Muscle of leg (tissue), 11 donors: ENCODE measurements around the gene SFI1. TPM values are rescaled to one million over a fixed set of nuclear protein-coding genes. Genes with fewer than 3 reads are reported as not detected.
"Not testable (repeated sequence)": the region's sequence is repeated elsewhere in the genome, so short reads cannot be mapped to it uniquely, and the experiment has no call there.

Experiments used
- DNase-seq: peaks from one replicate; pipeline ENCODE4 v3.0.0; 2013
- H3K27ac ChIP-seq: one replicate; pipeline ENCODE4 v1.5.1; 2013; ENCODE audit warnings: mild to moderate bottlenecking, low read length, control low read depth
- H3K27me3 ChIP-seq: one replicate; pipeline ENCODE4 v1.6.1; 2013; ENCODE audit warnings: low read length; ENCODE audit not compliant: control insufficient read depth, insufficient read depth
- H3K36me3 ChIP-seq: one replicate; pipeline ENCODE4 v1.6.1; 2013; ENCODE audit warnings: low read length; ENCODE audit not compliant: control insufficient read depth, insufficient read depth
- H3K4me1 ChIP-seq: one replicate; pipeline ENCODE4 v1.6.1; 2013; ENCODE audit warnings: low read length; ENCODE audit not compliant: control insufficient read depth, insufficient read depth
- H3K4me3 ChIP-seq: one replicate; pipeline ENCODE4 v1.5.1; 2013; ENCODE audit warnings: low read length, control low read depth
- H3K9me3 ChIP-seq: replicated peaks from 2 replicates; pipeline ENCODE4 v1.6.1; 2013; ENCODE audit warnings: low read depth, low read length; ENCODE audit not compliant: control insufficient read depth
- WGBS: methylation state at CpG from one replicate; pipeline ENCODE4 v1.1.5; 2013; ENCODE audit warnings: missing lambda C conversion rate; ENCODE audit not compliant: insufficient coverage; 5-methylcytosine and 5-hydroxymethylcytosine counted together
- polyA plus RNA-seq, 8 donors: library from polyadenylated mRNA; unstranded; fragments of 120-200 nt; gene quantifications; one replicate each; pipeline versions ENCODE4 v1.2.1 to v1.2.3, GENCODE V29; 2013; ENCODE audit warnings: inconsistent platforms in 1 of 8, low replicate concordance in 1 of 8; ENCODE audit not compliant: insufficient read length in 8 of 8, insufficient read depth in 1 of 8
- total RNA-seq: library from RNA; stranded (reverse); fragments of 120-200 nt; gene quantifications from one replicate; pipeline ENCODE4 v1.2.4, GENCODE V29; 2013

Gene SFI1
- total and polyA plus RNA-seq, 9 donors, result 6.3 to 20.1 (median 10.8) TPM

DNA sequence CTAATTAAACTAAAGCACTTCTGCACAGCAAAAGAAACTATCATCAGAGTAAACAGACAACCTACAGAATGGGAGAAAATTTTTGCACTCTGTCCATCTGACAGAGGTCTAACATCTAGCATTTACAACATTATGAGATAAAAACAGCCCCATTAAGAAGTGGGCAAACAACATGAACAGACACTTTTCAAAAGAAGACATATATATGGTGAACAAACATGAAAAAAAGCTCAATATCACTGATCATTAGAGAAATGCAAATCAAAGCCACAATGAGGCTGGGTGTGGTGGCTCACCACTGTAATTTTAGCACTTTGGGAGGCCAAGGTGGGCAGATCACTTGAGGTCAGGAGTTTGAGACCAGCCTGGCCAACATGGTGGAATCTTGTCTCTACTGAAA is 11.2 kb downstream of the SFI1 start:
- not testable (repeated sequence) for H3K27me3 ChIP-seq, DNase-seq

DNA sequence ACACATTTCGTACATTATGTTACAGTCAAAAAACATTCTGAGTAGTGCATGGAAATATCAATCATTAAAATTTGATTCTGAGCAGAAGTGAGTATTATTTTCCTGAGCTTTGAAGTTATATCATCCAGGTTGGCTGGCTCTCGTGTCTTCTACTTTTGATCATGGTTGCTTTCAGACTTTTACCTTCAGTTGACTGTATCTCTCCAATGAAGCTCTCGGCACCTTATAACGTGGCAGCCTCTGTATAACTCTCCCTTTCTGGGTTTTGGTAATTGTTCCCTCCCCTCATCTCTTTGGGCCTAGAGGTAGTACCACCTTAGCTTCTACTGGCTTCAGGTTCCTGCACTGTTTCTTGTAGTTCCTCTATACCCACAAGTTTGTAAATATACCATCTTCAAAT is 12.2 kb downstream of the SFI1 start:
- no peak for DNase-seq
- H3K4me3 ChIP-seq, result no peak overlapping the region
- WGBS, result 100% methylated on average over 2 of the region's 4 CpGs
- H3K4me1 ChIP-seq, result no peaks in the 10 kb centered on the region
- peaks cover 2% of the 10 kb centered on the region for H3K9me3 ChIP-seq
- no peak overlapping the region for H3K27ac ChIP-seq
- H3K36me3 ChIP-seq, result no peaks in the 10 kb centered on the region
- no peaks in the 10 kb centered on the region for H3K27me3 ChIP-seq

More for the DNA sequence above, 11.2 kb downstream of the SFI1 start:
- H3K9me3 ChIP-seq, H3K36me3 ChIP-seq, H3K4me3 ChIP-seq, H3K4me1 ChIP-seq, H3K27ac ChIP-seq: not testable (repeated sequence)

DNA sequence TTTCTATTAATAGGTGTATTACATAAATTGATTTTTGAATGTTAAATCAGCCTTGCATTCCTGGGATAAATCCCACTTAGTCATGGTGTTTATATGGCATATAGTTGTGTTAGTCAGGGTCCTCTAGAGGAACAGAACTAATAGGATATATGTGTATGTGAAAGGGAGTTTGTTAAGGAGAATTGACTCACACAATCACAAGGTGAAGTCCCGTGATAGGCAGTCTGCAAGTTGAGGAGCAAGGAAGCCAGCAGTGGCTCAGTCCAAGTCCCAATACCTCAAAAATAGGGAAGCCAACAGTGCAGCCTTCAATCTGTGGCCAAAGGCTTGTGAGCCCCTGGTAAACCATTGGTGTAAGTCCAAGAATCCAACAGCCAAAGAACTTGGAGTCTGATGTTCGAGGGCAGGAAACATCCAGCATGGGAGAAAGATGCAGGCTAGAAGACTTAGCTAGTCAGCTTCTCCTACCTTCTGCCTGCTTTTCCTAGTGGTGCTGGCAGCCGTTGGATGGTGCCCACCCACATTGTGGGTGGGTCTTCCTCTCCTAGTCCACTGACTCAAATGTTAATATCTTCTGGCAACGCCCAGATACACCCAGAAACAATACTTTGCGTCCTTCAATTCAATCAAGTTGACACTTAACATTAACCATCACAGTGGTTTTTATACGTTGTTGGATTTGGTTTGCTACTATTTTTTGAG is 12.9 kb downstream of the SFI1 start:
- Histone ChIP-seq H3K27ac (no peak overlapping the region), H3K4me1 (no peaks in the 10 kb centered on the region), H3K36me3 (no peaks in the 10 kb centered on the region), H3K4me3 (no peak overlapping the region), H3K9me3 (peaks cover 2% of the 10 kb centered on the region), H3K27me3 (no peaks in the 10 kb centered on the region)
- WGBS, result 86% methylated on average over 1 of the region's 6 CpGs
- no peak for DNase-seq

DNA sequence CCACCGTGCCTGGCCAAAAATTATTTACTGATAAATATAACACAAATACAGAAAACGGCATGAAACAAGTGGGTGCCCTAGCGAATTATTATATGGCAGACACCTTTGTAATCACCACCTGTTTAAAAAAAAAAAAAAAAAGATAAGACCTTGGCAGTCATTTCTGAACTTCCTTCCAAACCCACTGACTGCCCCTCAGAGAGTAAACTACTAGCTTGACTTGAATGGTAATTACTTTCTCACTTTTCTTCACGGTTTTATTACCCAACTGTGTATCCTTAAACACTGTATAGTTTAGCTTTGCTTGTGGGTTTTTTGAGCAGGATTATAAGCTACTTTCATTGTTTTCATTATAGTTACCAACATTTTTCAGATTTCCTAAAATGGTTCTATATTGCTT is 23.7 kb downstream of the SFI1 start:
- Histone ChIP-seq H3K4me3 (no peak overlapping the region), H3K27me3 (no peaks in the 10 kb centered on the region), H3K27ac (no peak overlapping the region), H3K9me3 (no peaks in the 10 kb centered on the region), H3K4me1 (no peaks in the 10 kb centered on the region), H3K36me3 (no peaks in the 10 kb centered on the region)
- WGBS, result no CpG with 5 or more reads among the region's 4 CpGs
- no peak for DNase-seq

GRCh38 chr22:31524132-31524531 is 27.8 kb downstream of the SFI1 start:
- H3K27ac ChIP-seq, H3K4me1 ChIP-seq, DNase-seq, H3K4me3 ChIP-seq, H3K27me3 ChIP-seq, H3K9me3 ChIP-seq, H3K36me3 ChIP-seq: not testable (repeated sequence)
- WGBS, result no CpG with 5 or more reads among the region's 5 CpGs

- no peaks in the 10 kb centered on the region for H3K9me3 ChIP-seq
- no peaks in the 10 kb centered on the region for H3K27me3 ChIP-seq
- H3K4me1 ChIP-seq, result no peaks in the 10 kb centered on the region
- WGBS, result 83% methylated on average over 1 of the region's 7 CpGs
- no peaks in the 10 kb centered on the region for H3K36me3 ChIP-seq
- no peak overlapping the region for H3K4me3 ChIP-seq
- DNase-seq, result no peak
- H3K27ac ChIP-seq, result no peak overlapping the region
Observed at GRCh38 chr22:31526270-31526669, 29.9 kb downstream of the SFI1 start.

GRCh38 chr22:31530823-31531195 is 34.5 kb downstream of the SFI1 start:
- H3K27ac ChIP-seq, result peak overlapping the region; percentile 82
- H3K4me3 ChIP-seq, result no peak overlapping the region
- H3K9me3 ChIP-seq, result no peaks in the 10 kb centered on the region
- no peaks in the 10 kb centered on the region for H3K27me3 ChIP-seq
- WGBS, result no CpG with 5 or more reads among the region's 3 CpGs
- no peaks in the 10 kb centered on the region for H3K36me3 ChIP-seq
- DNase-seq, result peak; percentile 89
- H3K4me1 ChIP-seq, result no peaks in the 10 kb centered on the region

GRCh38 chr22:31532060-31532459 is 35.7 kb downstream of the SFI1 start:
- no peaks in the 10 kb centered on the region for H3K4me1 ChIP-seq
- no peaks in the 10 kb centered on the region for H3K9me3 ChIP-seq
- no peak overlapping the region for H3K4me3 ChIP-seq
- peak; percentile 14 for DNase-seq
- H3K36me3 ChIP-seq, result no peaks in the 10 kb centered on the region
- H3K27me3 ChIP-seq, result no peaks in the 10 kb centered on the region
- WGBS, result no CpG with 5 or more reads among the region's 1 CpG
- no peak overlapping the region for H3K27ac ChIP-seq

GRCh38 chr22:31533374-31533773 is 37.0 kb downstream of the SFI1 start:
- Histone ChIP-seq H3K27me3 (no peaks in the 10 kb centered on the region), H3K27ac (no peak overlapping the region), H3K9me3 (no peaks in the 10 kb centered on the region), H3K4me1 (no peaks in the 10 kb centered on the region), H3K4me3 (no peak overlapping the region), H3K36me3 (no peaks in the 10 kb centered on the region)
- 80% methylated on average over 5 of the region's 5 CpGs for WGBS
- DNase-seq, result no peak

GRCh38 chr22:31537019-31537535 is 40.7 kb downstream of the SFI1 start:
- no peak for DNase-seq
- H3K27me3 ChIP-seq, result no peaks in the 10 kb centered on the region
- no peaks in the 10 kb centered on the region for H3K36me3 ChIP-seq
- no peaks in the 10 kb centered on the region for H3K4me1 ChIP-seq
- no peak overlapping the region for H3K27ac ChIP-seq
- no peaks in the 10 kb centered on the region for H3K9me3 ChIP-seq
- 100% methylated on average over 3 of the region's 8 CpGs for WGBS
- H3K4me3 ChIP-seq, result no peak overlapping the region

DNA sequence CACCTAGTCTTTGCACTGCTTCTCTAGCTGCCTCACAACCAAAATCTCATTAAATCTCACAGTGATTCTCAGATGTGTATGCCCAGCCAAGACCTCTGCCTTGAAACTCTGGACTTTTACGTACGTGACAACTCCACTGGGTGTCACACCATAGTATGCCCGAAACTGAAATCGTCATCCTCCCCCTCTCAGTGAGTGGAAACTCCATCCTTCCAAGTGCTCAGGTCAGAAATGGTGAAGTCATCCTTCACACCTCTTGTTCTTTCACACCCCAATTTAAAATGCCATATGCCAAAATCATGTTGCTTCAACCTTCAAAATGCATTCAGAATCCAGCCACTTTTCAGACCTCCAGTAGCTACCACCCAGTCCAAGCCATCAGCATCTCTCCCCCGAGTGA is 42.5 kb downstream of the SFI1 start:
- DNase-seq, result no peak
- no peaks in the 10 kb centered on the region for H3K4me1 ChIP-seq
- no peak overlapping the region for H3K27ac ChIP-seq
- H3K27me3 ChIP-seq, result no peaks in the 10 kb centered on the region
- no peaks in the 10 kb centered on the region for H3K9me3 ChIP-seq
- no peaks in the 10 kb centered on the region for H3K36me3 ChIP-seq
- WGBS, result 89% methylated on average over 4 of the region's 5 CpGs
- H3K4me3 ChIP-seq, result no peak overlapping the region
